GM23338 (cell line): Measurements from ENCODE around the gene LFNG. TPM values are rescaled to one million over a fixed set of nuclear protein-coding genes. Genes with fewer than 3 reads are reported as not detected.

Source experiments
- ATAC-seq: fragments of 200-7000 bp; cut with Tn5 transposase; 3 replicates; pipeline ENCODE4 v1.9.1; 2020
- DNase-seq: peaks from one replicate; pipeline ENCODE4 v3.0.0-alpha.2; 2015; ENCODE audit warnings: low spot score
- H2AFZ ChIP-seq: fragments of 200-600 bp; sonication (generic); 2 replicates; pipeline ENCODE4 v1.8.0; 2016; ENCODE audit warnings: antibody characterized with exemption, mild to moderate bottlenecking, moderate library complexity
- H3F3A ChIP-seq: fragments of 200-600 bp; sonication (generic); replicated peaks from 2 replicates; pipeline ENCODE4 v1.8.0; 2017; ENCODE audit warnings: antibody characterized with exemption, mixed run types, low read depth
- H3K27ac ChIP-seq: fragments of 200-600 bp; sonication (generic); 2 replicates; pipeline ENCODE4 v1.6.1; 2016; ENCODE audit warnings: low read depth
- H3K27me3 ChIP-seq: fragments of 200-600 bp; sonication (generic); 2 replicates; pipeline ENCODE4 v1.8.0; 2016; ENCODE audit warnings: mild to moderate bottlenecking, mixed run types, moderate library complexity; ENCODE audit not compliant: insufficient read depth
- H3K36me3 ChIP-seq: fragments of 200-600 bp; sonication (generic); 2 replicates; pipeline ENCODE4 v1.8.0; 2016; ENCODE audit warnings: mild to moderate bottlenecking; ENCODE audit not compliant: insufficient read depth
- H3K4me1 ChIP-seq: fragments of 200-600 bp; sonication (generic); 2 replicates; pipeline ENCODE4 v1.8.0; 2016; ENCODE audit warnings: mild to moderate bottlenecking, moderate library complexity; ENCODE audit not compliant: insufficient read depth
- H3K4me2 ChIP-seq: fragments of 200-600 bp; sonication (generic); 2 replicates; pipeline ENCODE4 v1.7.1; 2017; ENCODE audit warnings: mixed run types
- H3K4me3 ChIP-seq: fragments of 200-600 bp; sonication (generic); 2 replicates; pipeline ENCODE4 v1.6.1; 2016; ENCODE audit warnings: mixed run types
- H3K79me2 ChIP-seq: fragments of 200-600 bp; sonication (generic); replicated peaks from 2 replicates; pipeline ENCODE4 v1.8.0; 2017; ENCODE audit warnings: mild to moderate bottlenecking; ENCODE audit not compliant: insufficient read depth
- H3K9me2 ChIP-seq: fragments of 200-600 bp; sonication (generic); 2 replicates; pipeline ENCODE4 v1.8.0; 2017; ENCODE audit not compliant: insufficient read depth
- H4K20me1 ChIP-seq: fragments of 200-600 bp; sonication (generic); replicated peaks from 2 replicates; pipeline ENCODE4 v1.8.0; 2017; ENCODE audit warnings: mild to moderate bottlenecking; ENCODE audit not compliant: insufficient read depth
- H3K27ac Mint-ChIP-seq: 2 replicates; pipeline ENCODE4 v1.8.0; 2020; ENCODE audit warnings: inconsistent platforms, mild to moderate bottlenecking, moderate library complexity, mixed read lengths
- H3K27me3 Mint-ChIP-seq: 3 replicates; pipeline ENCODE4 v1.8.0; 2022; ENCODE audit warnings: low read depth, mild to moderate bottlenecking, moderate library complexity, mixed read lengths, inconsistent platforms; ENCODE audit not compliant: insufficient read depth, poor library complexity
- H3K36me3 Mint-ChIP-seq: 3 replicates; pipeline ENCODE4 v1.8.0; 2021; ENCODE audit warnings: low read depth, mild to moderate bottlenecking, inconsistent platforms, moderate library complexity, mixed read lengths
- H3K4me1 Mint-ChIP-seq: 3 replicates; pipeline ENCODE4 v1.8.0; 2020; ENCODE audit warnings: mild to moderate bottlenecking, inconsistent platforms, mixed read lengths
- H3K4me3 Mint-ChIP-seq: 3 replicates; pipeline ENCODE4 v1.8.0; 2021; ENCODE audit warnings: moderate library complexity, mild to moderate bottlenecking, inconsistent platforms, mixed read lengths
- H3K9me3 Mint-ChIP-seq: 3 replicates; pipeline ENCODE4 v1.8.0; 2020; ENCODE audit warnings: moderate library complexity, mild to moderate bottlenecking, inconsistent platforms, mixed read lengths
- CREB1 ChIP-seq: fragments of 250-450 bp; sonication (Bioruptor Pico); IDR thresholded peaks from 2 replicates; pipeline ENCODE4 v1.5.0; 2020; ENCODE audit warnings: low read depth, mild to moderate bottlenecking, moderate library complexity
- CTCF ChIP-seq, 2 experiments: fragments of 200-600 bp in 1 of 2; sonication (generic) in 1 of 2; conservative IDR thresholded peaks; 2 replicates each; pipeline versions ENCODE4 v1.5.1 to v1.6.1; 2016 to 2017; ENCODE audit warnings: antibody characterized with exemption in 2 of 2, low read depth in 2 of 2, mild to moderate bottlenecking in 2 of 2, moderate library complexity in 1 of 2
- EZH2 ChIP-seq: fragments of 200-600 bp; sonication (generic); IDR thresholded peaks from one replicate; pipeline ENCODE4 v1.8.0; 2017; ENCODE audit warnings: antibody characterized with exemption, mild to moderate bottlenecking, low read depth; ENCODE audit not compliant: unreplicated experiment
- EZH2phosphoT487 ChIP-seq: fragments of 200-600 bp; sonication (generic); IDR thresholded peaks from one replicate; pipeline ENCODE4 v1.8.1; 2018; ENCODE audit warnings: antibody characterized with exemption; ENCODE audit not compliant: unreplicated experiment
- JUNB ChIP-seq: IDR thresholded peaks from one replicate; pipeline ENCODE4 v1.6.1; 2016; ENCODE audit warnings: antibody characterized with exemption; ENCODE audit not compliant: unreplicated experiment
- NANOG ChIP-seq: IDR thresholded peaks from 2 replicates; pipeline ENCODE4 v1.6.1; 2016; ENCODE audit warnings: antibody characterized with exemption, borderline replicate concordance
- POLR2AphosphoS5 ChIP-seq: IDR thresholded peaks from 2 replicates; pipeline ENCODE4 v1.6.1; 2016; ENCODE audit warnings: antibody characterized with exemption, low read depth
- REST ChIP-seq: IDR thresholded peaks from one replicate; pipeline ENCODE4 v1.6.1; 2018; ENCODE audit warnings: antibody characterized with exemption; ENCODE audit not compliant: unreplicated experiment
- STAT1 ChIP-seq: IDR thresholded peaks from one replicate; pipeline ENCODE4 v1.6.1; 2016; ENCODE audit warnings: antibody characterized with exemption; ENCODE audit not compliant: unreplicated experiment
- polyA plus RNA-seq: library from polyadenylated mRNA; unstranded; fragments of >200 nt; fragmentation: Nextera tagmentation; extraction: Ambion mirVana; gene quantifications from 2 replicates; pipeline ENCODE4 v1.2.1, GENCODE V29; 2016
- total RNA-seq: library from RNA; depleted of rRNA; stranded (reverse); fragments of >200 nt; shearing (Covaris generic); gene quantifications from 2 replicates; pipeline ENCODE4 v1.2.3, GENCODE V29; 2014
- TF ChIP-seq, protein P1 (sequence below): IDR thresholded peaks from 2 replicates; pipeline ENCODE4 v1.6.1; 2016; ENCODE audit warnings: antibody characterized with exemption

LFNG gene
- total and polyA plus RNA-seq, 2 experiments from 2014 or later: 1.7 to 35.4 TPM

DNA sequence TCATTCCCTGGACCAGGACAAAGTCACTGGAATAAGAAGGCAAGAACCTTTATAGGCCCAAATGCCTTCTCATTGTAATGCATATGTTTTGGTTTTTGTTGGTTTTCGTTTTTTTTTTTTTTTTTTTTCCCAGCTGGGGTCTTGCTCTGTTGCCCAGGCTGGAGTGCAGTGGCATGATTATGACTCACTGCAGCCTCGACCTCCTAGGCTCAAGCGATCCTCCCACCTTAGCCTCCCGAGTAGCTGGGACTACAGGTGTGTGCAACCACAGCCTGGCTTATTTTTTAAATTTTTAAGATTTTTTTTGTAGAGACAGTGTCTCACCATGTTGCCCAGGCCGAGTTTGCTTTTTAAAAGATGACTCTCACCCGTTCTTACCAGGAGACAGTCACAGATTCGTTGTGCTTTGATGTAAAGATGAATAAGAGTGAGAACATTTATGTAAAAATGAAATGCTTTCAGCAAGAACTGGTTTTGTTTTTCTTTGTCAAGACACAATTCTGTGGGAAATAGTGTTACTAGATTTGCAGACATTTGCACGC is 46.8 kb downstream of the LFNG start (continued):
- TF ChIP-seq REST (no peak), EZH2 (no peak), JUNB (no peak), STAT1 (no peak), CREB1 (CRISPR knock-in tag) (no peak)
- TF ChIP-seq, protein P1, sequence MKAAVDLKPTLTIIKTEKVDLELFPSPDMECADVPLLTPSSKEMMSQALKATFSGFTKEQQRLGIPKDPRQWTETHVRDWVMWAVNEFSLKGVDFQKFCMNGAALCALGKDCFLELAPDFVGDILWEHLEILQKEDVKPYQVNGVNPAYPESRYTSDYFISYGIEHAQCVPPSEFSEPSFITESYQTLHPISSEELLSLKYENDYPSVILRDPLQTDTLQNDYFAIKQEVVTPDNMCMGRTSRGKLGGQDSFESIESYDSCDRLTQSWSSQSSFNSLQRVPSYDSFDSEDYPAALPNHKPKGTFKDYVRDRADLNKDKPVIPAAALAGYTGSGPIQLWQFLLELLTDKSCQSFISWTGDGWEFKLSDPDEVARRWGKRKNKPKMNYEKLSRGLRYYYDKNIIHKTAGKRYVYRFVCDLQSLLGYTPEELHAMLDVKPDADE: no peak

- Histone ChIP-seq H3K27me3 (no peaks in the 10 kb centered on the region), H3K4me3 (no peak overlapping the region), H4K20me1 (no peaks in the 10 kb centered on the region), H3K4me1 (no peaks in the 10 kb centered on the region; the same call in 1 of the 2 replicates), H2AFZ (no peak overlapping the region), H3K27ac (0 out of 2 replicates have a peak overlapping the region, but pooled peaks have one; percentile 32), H3K9me2 (no peaks in the 10 kb centered on the region), H3K79me2 (no peaks in the 10 kb centered on the region), H3K36me3 (no peaks in the 10 kb centered on the region), H3K4me2 (no peak overlapping the region), H3F3A (peaks cover 12% of the 10 kb centered on the region; the same call in 1 of the 2 replicates)
- TF ChIP-seq POLR2AphosphoS5 (no peak), NANOG (no peak), EZH2 (no peak), EZH2phosphoT487 (no peak), STAT1 (no peak), CTCF (conservative IDR thresholded peaks at IDR 0.05; ENCODE audit: low read depth in 2 of 2) (0 out of 4 replicates have a peak, but pooled peaks of 1 of the 2 experiments have one; percentile 5), CREB1 (CRISPR knock-in tag) (no peak)
- peaks cover 11% of the 10 kb centered on the region for H3K4me1 Mint-ChIP-seq
- DNase-seq (no peak), ATAC-seq (peak; percentile 61)
- H3K4me3 Mint-ChIP-seq: no peak overlapping the region
- H3K27ac Mint-ChIP-seq: no peak overlapping the region
- H3K27me3 Mint-ChIP-seq: peaks cover 3% of the 10 kb centered on the region
- H3K36me3 Mint-ChIP-seq: peaks cover 3% of the 10 kb centered on the region; the same call in 1 of the 3 replicates
- H3K9me3 Mint-ChIP-seq: no peaks in the 10 kb centered on the region
Observed at GRCh38 chr7:2566890-2567678, 47.5 kb downstream of the LFNG start.
